H1 (cell line): Measurements from ENCODE around the gene DLG1. TPM values are rescaled to one million over a fixed set of nuclear protein-coding genes. Genes with fewer than 3 reads are reported as not detected.

Experiments
- CEBPB ChIP-seq: IDR thresholded peaks from 2 replicates; pipeline ENCODE4 v1.6.1; 2012; ENCODE audit warnings: low read depth, low read length
- CHD7 ChIP-seq: fragments of 300-600 bp; sonication (generic); IDR thresholded peaks from 2 replicates; pipeline ENCODE4 v1.7.1; 2012; ENCODE audit warnings: low read length, moderate library complexity, mild to moderate bottlenecking, inconsistent platforms; ENCODE audit not compliant: insufficient replicate concordance
- CTBP2 ChIP-seq: IDR thresholded peaks from 2 replicates; pipeline ENCODE4 v1.7.0; 2011; ENCODE audit warnings: borderline replicate concordance, mild to moderate bottlenecking, moderate library complexity, mixed read lengths, low read length; ENCODE audit not compliant: insufficient read depth, insufficient read length
- MAX ChIP-seq: IDR thresholded peaks from 2 replicates; pipeline ENCODE4 v1.6.1; 2012; ENCODE audit warnings: inconsistent platforms
- RAD21 ChIP-seq, 2 experiments: IDR thresholded peaks in 1 of 2; conservative IDR thresholded peaks in 1 of 2; 2 replicates each; pipeline ENCODE4 v1.6.1; 2011; ENCODE audit warnings: low read depth in 2 of 2, low read length in 2 of 2, improper control_type of control experiment in 1 of 2, inconsistent platforms in 1 of 2, mild to moderate bottlenecking in 1 of 2, moderate library complexity in 1 of 2
- SP2 ChIP-seq: IDR thresholded peaks from 2 replicates; pipeline ENCODE4 v1.6.1; 2012; ENCODE audit warnings: mild to moderate bottlenecking, low read length, inconsistent platforms
- polyA plus RNA-seq, 7 experiments: library from polyadenylated mRNA; depleted of rRNA in 3 of 7; stranded (reverse) in 5 of 7; unstranded in 2 of 7; fragments of >200 nt in 5 of 7; fragments of 200-250 nt in 2 of 7; gene quantifications; 1 replicate in 5 of 7; 2 replicates in 1 of 7; 4 replicates in 1 of 7; pipeline versions ENCODE4 v1.2.1 to v1.2.3, GENCODE V29; 2011 to 2013; ENCODE audit warnings: missing spikeins in 2 of 7, mixed read lengths in 2 of 7
- total RNA-seq: library from RNA; stranded (reverse); fragmentation: NEBNext Ultra II Directional; extraction: Animal tissue kit (Norgen Biotek cat#: 25700); gene quantifications from 2 replicates; pipeline ENCODE4 v1.2.1, GENCODE V29; 2021

The DLG1 gene
- total and polyA plus RNA-seq, 2 of the 8 experiments (the other 6 are each of a cell fraction or from before 2014, with no cell fraction given) = 13.4 to 78.8 TPM

GRCh38 chr3:197236362-197236761 lies 62.0 kb downstream of the DLG1 start (continued):
- no peak for TF ChIP-seq CHD7
- no peak for TF ChIP-seq CEBPB
- no peak for TF ChIP-seq SP2
- TF ChIP-seq MAX = no peak
- no peak for TF ChIP-seq CTBP2
- TF ChIP-seq RAD21 (IDR thresholded peaks at IDR 0.05 in 1 of 2, conservative IDR thresholded peaks at IDR 0.05 in 1 of 2; ENCODE audit: low read depth in 2 of 2, low read length in 2 of 2) = no peak
